Heart left ventricle (tissue), 16 donors: ENCODE data around the gene TGFB1I1. TPM values are rescaled to one million over a fixed set of nuclear protein-coding genes. Genes with fewer than 3 reads are reported as not detected.

Source experiments
- ATAC-seq, 4 donors: fragments of 200-7000 bp; cut with Tn5 transposase; one replicate each; pipeline ENCODE4 v1.9.1; 2020 to 2022; ENCODE audit warnings: moderate library complexity in 4 of 4, mild to moderate bottlenecking in 3 of 4, moderate number of reproducible peaks in 1 of 4
- DNase-seq, 5 donors: peaks; one replicate each; pipeline ENCODE4 v3.0.0-alpha.2; 2020
- H3K27ac ChIP-seq, 12 donors: fragments of 200-600 bp; sonication (generic) in 4 of 12; one replicate each; pipeline versions ENCODE4 v1.5.0 to v1.8.0; 2016 to 2022; ENCODE audit warnings: mild to moderate bottlenecking in 2 of 12
- H3K27me3 ChIP-seq, 9 donors: fragments of 200-600 bp; sonication (generic) in 2 of 9; one replicate each; pipeline versions ENCODE4 v1.5.1 to v1.8.0; 2016 to 2022; ENCODE audit warnings: mild to moderate bottlenecking in 3 of 9
- H3K36me3 ChIP-seq, 9 donors: fragments of 200-600 bp; sonication (generic) in 2 of 9; one replicate each; pipeline versions ENCODE4 v1.5.0 to v1.8.0; 2018 to 2022; ENCODE audit warnings: mild to moderate bottlenecking in 2 of 9
- H3K4me1 ChIP-seq, 12 donors: fragments of 200-600 bp; sonication (generic) in 4 of 12; one replicate each; pipeline versions ENCODE4 v1.5.0 to v1.8.0; 2016 to 2022; ENCODE audit warnings: mild to moderate bottlenecking in 3 of 12
- H3K4me3 ChIP-seq, 12 donors: fragments of 200-600 bp; sonication (generic) in 4 of 12; one replicate each; pipeline versions ENCODE4 v1.5.0 to v1.8.0; 2017 to 2022; ENCODE audit warnings: mild to moderate bottlenecking in 9 of 12, moderate library complexity in 4 of 12
- H3K9me3 ChIP-seq, 12 donors: fragments of 200-600 bp; sonication (generic) in 4 of 12; one replicate each; pipeline versions ENCODE4 v1.5.0 to v1.8.0; 2016 to 2022; ENCODE audit warnings: mild to moderate bottlenecking in 1 of 12
- POLR2A ChIP-seq, 2 donors: fragments of 450-650 bp; IDR thresholded peaks; one replicate each; pipeline ENCODE4 v1.6.1; 2017; ENCODE audit warnings: antibody characterized with exemption in 2 of 2, mild to moderate bottlenecking in 2 of 2, moderate library complexity in 2 of 2
- WGBS, 4 donors: extraction: QIAGEN DNeasy Blood & Tissue Kit in 2 of 4; methylation state at CpG; one replicate each; pipeline versions ENCODE4 v1.1.5 to v1.1.7; 2013 to 2018; 5-methylcytosine and 5-hydroxymethylcytosine counted together
- intact Hi-C, 10 donors: fragments of 100-400 bp; cut with DNase I; formaldehyde crosslinking; loops; one replicate each; pipeline versions ENCODE4 v1.11.1 to v1.14.2; 2022
- polyA plus RNA-seq, 2 donors: library from polyadenylated mRNA; stranded (reverse); fragments of 200-250 nt; gene quantifications; one replicate each; pipeline ENCODE4 v1.2.3, GENCODE V29; 2013
- total RNA-seq, 9 donors: library from RNA; depleted of rRNA in 2 of 9; stranded (reverse); fragments of >200 nt in 2 of 9; fragmentation: NEBNext Ultra II Directional in 3 of 9; extraction: Animal tissue kit (Norgen Biotek cat#: 25700) in 3 of 9; gene quantifications; one replicate each; pipeline versions ENCODE4 v1.1.0 to v1.2.4, GENCODE V29; 2016 to 2023
- TF ChIP-seq, protein P1 (sequence below), 12 donors: fragments of 200-600 bp; sonication (generic) in 4 of 12; IDR thresholded peaks; one replicate each; pipeline versions ENCODE4 v1.5.0 to v1.8.0; 2018 to 2022; ENCODE audit warnings: antibody characterized with exemption in 12 of 12, mild to moderate bottlenecking in 5 of 12
- donor health status: ischemic (EF 13 %, LVEDD 7.1; RV severe dilation, severe dysfunction).
- donor health status: healthy with polysubstance abuse.
- donor health status: DM: no; HTN: yes; CAD: no.
- donor health status: DM: no; HTN: no; CAD: no.
- donor health status: ischemic (EF 25% LVEDD 6.9; RV normal size, moderate dysfunction).
- donor health status: ischemic (EF 25% LVEDD 5.7; RV mildly dilated, moderate dysfunction).
- donor health status: healthy.
- donor health status: DM: yes; HTN: yes; CAD: no.
- donor health status: ischemic (EF 35%, LVEDD 5.7; RV mildly dilated, moderate dysfunction).
- donor health status: nonischemic (EF 11% LVEDD 7.7; RV severe dilation, severe dysfunction).
- donor health status: DM: yes; HTN: yes; CAD: no.
- donor health status: PGD.
- donor health status: ischemic (EF 29% LVEDD 5.4; RV normal size, mild dysfunction).
- donor health status: nonischemic (EF 23%, LVEDD 6.1; RV moderate dilation, normal function).

The TGFB1I1 gene
- total and polyA plus RNA-seq, 11 donors = 12.9 to 37.7 (median 19.5) TPM

DNA sequence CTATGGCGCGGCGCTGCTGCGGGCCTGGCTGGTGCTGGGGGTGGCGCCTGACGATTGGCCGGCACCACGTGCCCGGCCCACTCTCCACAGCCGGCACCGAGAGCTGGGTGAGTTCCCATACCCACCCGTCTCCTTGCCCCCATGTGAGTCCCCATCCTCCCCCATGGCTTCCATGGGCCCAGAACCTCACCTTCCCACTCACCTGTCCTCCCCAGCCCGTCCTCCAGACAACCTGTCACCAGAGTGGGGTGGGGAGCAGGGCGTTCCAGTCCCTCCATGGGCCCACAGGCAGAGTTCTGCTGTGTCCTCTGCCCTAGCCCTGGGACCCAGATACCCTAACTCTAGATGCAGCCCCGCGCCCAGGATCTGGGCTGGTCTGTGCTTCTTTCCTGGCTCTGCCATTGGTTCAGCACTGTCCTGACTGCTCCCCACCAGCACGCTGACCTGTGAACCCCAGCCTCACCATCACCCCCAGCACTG, 7.1 kb upstream of the TGFB1I1 start:
- Histone ChIP-seq H3K36me3 (peaks cover 0 to 55% (median 47%) of the 10 kb centered on the region in 9 donors), H3K4me1 (peaks cover 0 to 12% (median 9%) of the 10 kb centered on the region in 12 donors), H3K27me3 (no peaks in the 10 kb centered on the region), H3K4me3 (no peak overlapping the region), H3K27ac (no peak overlapping the region), H3K9me3 (no peaks in the 10 kb centered on the region)
- DNase-seq = peak in 1 of 5 donors; percentile 8
- TF ChIP-seq, protein P1, sequence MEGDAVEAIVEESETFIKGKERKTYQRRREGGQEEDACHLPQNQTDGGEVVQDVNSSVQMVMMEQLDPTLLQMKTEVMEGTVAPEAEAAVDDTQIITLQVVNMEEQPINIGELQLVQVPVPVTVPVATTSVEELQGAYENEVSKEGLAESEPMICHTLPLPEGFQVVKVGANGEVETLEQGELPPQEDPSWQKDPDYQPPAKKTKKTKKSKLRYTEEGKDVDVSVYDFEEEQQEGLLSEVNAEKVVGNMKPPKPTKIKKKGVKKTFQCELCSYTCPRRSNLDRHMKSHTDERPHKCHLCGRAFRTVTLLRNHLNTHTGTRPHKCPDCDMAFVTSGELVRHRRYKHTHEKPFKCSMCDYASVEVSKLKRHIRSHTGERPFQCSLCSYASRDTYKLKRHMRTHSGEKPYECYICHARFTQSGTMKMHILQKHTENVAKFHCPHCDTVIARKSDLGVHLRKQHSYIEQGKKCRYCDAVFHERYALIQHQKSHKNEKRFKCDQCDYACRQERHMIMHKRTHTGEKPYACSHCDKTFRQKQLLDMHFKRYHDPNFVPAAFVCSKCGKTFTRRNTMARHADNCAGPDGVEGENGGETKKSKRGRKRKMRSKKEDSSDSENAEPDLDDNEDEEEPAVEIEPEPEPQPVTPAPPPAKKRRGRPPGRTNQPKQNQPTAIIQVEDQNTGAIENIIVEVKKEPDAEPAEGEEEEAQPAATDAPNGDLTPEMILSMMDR (IDR thresholded peaks at IDR 0.05) = no peak
- intact Hi-C loops = loop anchor here in 2 of 10 donors (5.0 to 10.0 kb wide), 2 partner anchors 37 to 250 kb away; a partner anchor contains a TSS
- 91 to 96% (median 95%) methylated on average over 11 to 17 of the region's 17 CpGs for WGBS, 4 donors
- ATAC-seq = no peak

DNA sequence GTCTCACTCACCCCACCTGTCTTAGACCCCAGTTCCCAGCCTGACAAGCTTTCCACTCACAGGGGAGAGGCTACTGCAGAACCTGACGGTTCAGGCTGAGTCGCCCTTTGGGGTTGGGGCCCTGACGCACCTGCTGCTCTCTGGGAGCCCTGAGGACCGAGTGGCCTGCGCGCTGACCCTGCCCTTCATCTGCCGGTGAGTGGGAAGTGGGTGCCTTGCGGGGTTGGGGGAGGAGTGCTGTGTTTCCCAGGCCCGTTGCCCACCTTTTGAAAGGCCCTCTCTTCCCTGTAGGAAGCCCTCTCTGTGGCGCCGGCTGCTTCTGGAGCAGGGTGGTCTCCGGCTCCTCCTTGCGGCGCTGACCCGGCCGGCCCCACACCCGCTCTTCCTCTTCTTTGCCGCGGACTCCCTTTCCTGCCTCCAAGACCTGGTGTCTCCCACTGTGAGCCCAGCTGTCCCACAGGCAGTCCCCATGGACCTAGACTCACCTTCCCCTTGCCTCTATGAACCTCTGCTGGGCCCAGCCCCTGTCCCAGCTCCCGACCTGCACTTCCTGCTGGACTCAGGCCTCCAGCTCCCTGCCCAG, 6.1 kb upstream of the TGFB1I1 start:
- ATAC-seq (no peak), DNase-seq (no peak)
- Histone ChIP-seq H3K27me3 (no peaks in the 10 kb centered on the region), H3K4me1 (peaks cover 0 to 9% (median under 1%) of the 10 kb centered on the region in 12 donors), H3K27ac (no peak overlapping the region), H3K4me3 (no peak overlapping the region), H3K36me3 (peaks cover 0 to 55% (median 47%) of the 10 kb centered on the region in 9 donors), H3K9me3 (no peaks in the 10 kb centered on the region)
- intact Hi-C loops = loop anchor here in 1 of 10 donors (10.0 kb wide), 1 partner anchor 249 kb away; a partner anchor contains a TSS
- TF ChIP-seq POLR2A (IDR thresholded peaks at IDR 0.05) = no peak
- TF ChIP-seq, protein P1 (IDR thresholded peaks at IDR 0.05) = no peak
- WGBS, 4 donors = 91 to 95% (median 91%) methylated on average over 15 to 20 of the region's 20 CpGs

DNA sequence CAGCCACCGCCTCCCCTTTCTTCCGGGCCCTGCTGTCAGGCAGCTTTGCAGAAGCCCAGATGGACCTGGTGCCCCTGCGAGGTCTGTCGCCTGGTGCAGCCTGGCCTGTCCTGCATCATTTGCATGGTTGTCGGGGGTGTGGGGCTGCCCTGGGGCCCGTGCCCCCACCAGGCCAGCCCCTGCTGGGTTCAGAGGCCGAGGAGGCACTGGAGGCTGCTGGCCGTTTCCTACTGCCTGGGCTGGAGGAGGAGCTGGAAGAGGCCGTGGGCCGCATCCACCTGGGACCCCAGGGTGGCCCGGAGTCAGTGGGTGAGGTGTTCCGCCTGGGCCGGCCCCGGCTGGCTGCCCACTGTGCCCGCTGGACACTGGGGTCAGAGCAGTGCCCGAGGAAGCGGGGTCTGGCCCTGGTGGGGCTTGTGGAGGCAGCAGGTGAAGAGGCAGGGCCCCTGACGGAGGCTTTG, 5.5 kb upstream of the TGFB1I1 start:
- intact Hi-C loops = loop anchor here in 1 of 10 donors (10.0 kb wide), 1 partner anchor 248 kb away; a partner anchor contains a TSS
- 88 to 96% (median 94%) methylated on average over 17 to 18 of the region's 18 CpGs for WGBS, 4 donors

More for the DNA sequence above, 5.5 kb upstream of the TGFB1I1 start:
- H3K36me3 ChIP-seq = peaks cover 0 to 55% (median 47%) of the 10 kb centered on the region in 9 donors
- DNase-seq = peak in 1 of 5 donors; percentile 26
- H3K27ac ChIP-seq = peak overlapping the region in 4 of 12 donors; percentile 29 to 64 (median 39)
- H3K4me1 ChIP-seq = peaks cover 0 to 12% (median 5%) of the 10 kb centered on the region in 12 donors
- H3K4me3 ChIP-seq = no peak overlapping the region
- ATAC-seq = no peak
- H3K9me3 ChIP-seq = no peaks in the 10 kb centered on the region
- no peak for TF ChIP-seq POLR2A (IDR thresholded peaks at IDR 0.05)
- TF ChIP-seq, protein P1 (IDR thresholded peaks at IDR 0.05) = no peak
- H3K27me3 ChIP-seq = no peaks in the 10 kb centered on the region
